Endodermal cell (in vitro differentiated cells): ENCODE data around the gene SRGAP3. TPM values are rescaled to one million over a fixed set of nuclear protein-coding genes. Genes with fewer than 3 reads are reported as not detected.

Experiments
- DNase-seq: peaks from one replicate; pipeline ENCODE4 v3.0.0-alpha.2; 2017
- H3K27ac ChIP-seq: 2 replicates; pipeline ENCODE4 v1.5.1; 2013; ENCODE audit warnings: mild to moderate bottlenecking, low read depth, low read length, moderate library complexity
- H3K27me3 ChIP-seq: 2 replicates; pipeline ENCODE4 v1.6.1; 2013; ENCODE audit warnings: mild to moderate bottlenecking, low read length, moderate library complexity; ENCODE audit not compliant: insufficient read depth, control insufficient read depth, poor library complexity, severe bottlenecking
- H3K36me3 ChIP-seq: 2 replicates; pipeline ENCODE4 v1.7.0; 2013; ENCODE audit warnings: mild to moderate bottlenecking, low read length, moderate library complexity; ENCODE audit not compliant: control insufficient read depth, insufficient read depth
- H3K4me1 ChIP-seq: one replicate; pipeline ENCODE4 v1.7.0; 2013; ENCODE audit warnings: low read length; ENCODE audit not compliant: control insufficient read depth, insufficient read depth
- H3K4me3 ChIP-seq: 2 replicates; pipeline ENCODE4 v1.5.1; 2013; ENCODE audit warnings: mild to moderate bottlenecking, low read length, moderate library complexity
- H3K9ac ChIP-seq: 2 replicates; pipeline ENCODE4 v1.6.1; 2013; ENCODE audit warnings: mild to moderate bottlenecking, low read length, moderate library complexity; ENCODE audit not compliant: poor library complexity, severe bottlenecking; ENCODE audit errors: extremely low read depth
- H3K9me3 ChIP-seq: 2 replicates; pipeline ENCODE4 v1.6.1; 2013; ENCODE audit warnings: mild to moderate bottlenecking, low read length, moderate library complexity; ENCODE audit not compliant: control insufficient read depth
- H3K27ac Mint-ChIP-seq: 2 replicates; pipeline ENCODE4 v1.8.0; 2020; ENCODE audit warnings: mixed read lengths
- H3K27me3 Mint-ChIP-seq: 2 replicates; pipeline ENCODE4 v1.8.0; 2021; ENCODE audit warnings: mild to moderate bottlenecking, mixed read lengths; ENCODE audit not compliant: insufficient read depth
- H3K36me3 Mint-ChIP-seq: 2 replicates; pipeline ENCODE4 v1.8.0; 2020; ENCODE audit warnings: low read depth, mixed read lengths
- H3K4me1 Mint-ChIP-seq: 2 replicates; pipeline ENCODE4 v1.8.0; 2020; ENCODE audit warnings: mixed read lengths
- H3K4me3 Mint-ChIP-seq: 2 replicates; pipeline ENCODE4 v1.8.0; 2020; ENCODE audit warnings: mild to moderate bottlenecking, moderate library complexity, mixed read lengths
- H3K9me3 Mint-ChIP-seq: 2 replicates; pipeline ENCODE4 v1.8.0; 2020; ENCODE audit warnings: mild to moderate bottlenecking, mixed read lengths
- CTCF ChIP-seq: fragments of 200-600 bp; sonication (generic); conservative IDR thresholded peaks from 2 replicates; pipeline ENCODE4 v1.5.0; 2021; ENCODE audit warnings: antibody characterized with exemption, mild to moderate bottlenecking
- WGBS, 2 experiments: methylation state at CpG; one replicate each; pipeline versions ENCODE4 v1.1.5 to v1.1.7; 2013; ENCODE audit warnings: missing lambda C conversion rate in 2 of 2, mixed read lengths in 1 of 2; ENCODE audit not compliant: insufficient coverage in 1 of 2, insufficient read length in 1 of 2; 5-methylcytosine and 5-hydroxymethylcytosine counted together
- total RNA-seq, 2 donors: library from RNA; stranded (reverse); fragmentation: NEBNext Ultra II Directional in 1 of 2; extraction: Animal tissue kit (Norgen Biotek cat#: 25700) in 1 of 2; gene quantifications; 2 replicates in 1 of 2; 3 replicates in 1 of 2; pipeline ENCODE4 v1.2.1, GENCODE V29; 2021

SRGAP3 gene
- total RNA-seq, 2 donors from 2014 or later, result 5.0 to 8.1 TPM

DNA sequence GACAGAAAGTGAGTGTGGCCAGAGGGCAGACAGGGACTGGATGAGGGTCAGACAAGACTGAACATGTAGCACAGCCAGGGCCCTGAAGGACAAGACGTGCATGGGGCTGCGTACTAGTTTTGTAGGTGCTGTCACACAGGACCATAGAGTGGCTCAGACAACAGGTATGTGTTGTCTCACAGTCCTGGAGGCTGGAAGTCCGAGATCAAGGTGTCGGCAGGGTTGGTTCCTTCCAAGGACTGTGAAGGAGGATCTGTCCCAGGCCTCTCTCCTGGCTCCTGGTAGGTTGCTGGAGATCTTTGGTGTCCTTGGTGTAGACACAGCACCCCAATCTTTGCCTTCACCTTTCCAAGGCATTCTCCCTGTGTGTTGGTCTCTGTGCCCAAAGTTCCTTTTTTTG is 136.4 kb downstream of the SRGAP3 start:
- Histone ChIP-seq H3K4me3 (no peak overlapping the region), H3K4me1 (peaks cover 4% of the 10 kb centered on the region), H3K9me3 (peaks cover 7% of the 10 kb centered on the region), H3K36me3 (no peaks in the 10 kb centered on the region), H3K27ac (no peak overlapping the region), H3K27me3 (no peaks in the 10 kb centered on the region), H3K9ac (no peak overlapping the region)
- WGBS, 2 experiments, result 95 to 100% methylated on average over 3 to 4 of the region's 4 CpGs
- no peak for TF ChIP-seq CTCF
- Mint-ChIP-seq H3K4me3 (no peak overlapping the region), H3K27me3 (peaks cover 8% of the 10 kb centered on the region), H3K27ac (no peak overlapping the region), H3K4me1 (peaks cover 28% of the 10 kb centered on the region), H3K36me3 (no peaks in the 10 kb centered on the region), H3K9me3 (peaks cover 8% of the 10 kb centered on the region)
- no peak for DNase-seq

- Mint-ChIP-seq H3K4me3 (no peak overlapping the region), H3K36me3 (no peaks in the 10 kb centered on the region), H3K9me3 (peaks cover 8% of the 10 kb centered on the region), H3K27ac (no peak overlapping the region), H3K4me1 (peaks cover 28% of the 10 kb centered on the region), H3K27me3 (peaks cover 8% of the 10 kb centered on the region)
- Histone ChIP-seq H3K9ac (no peak overlapping the region), H3K27ac (no peak overlapping the region), H3K9me3 (peaks cover 7% of the 10 kb centered on the region), H3K36me3 (no peaks in the 10 kb centered on the region), H3K4me1 (peaks cover 4% of the 10 kb centered on the region), H3K27me3 (no peaks in the 10 kb centered on the region), H3K4me3 (no peak overlapping the region)
- no peak for TF ChIP-seq CTCF
- WGBS, 2 experiments, result 87 to 95% methylated on average over 5 of the region's 5 CpGs
- DNase-seq, result peak; percentile 44
These were observed 137.6 kb downstream of the SRGAP3 start for GRCh38 chr3:9111866-9112265.

- peaks cover 7% of the 10 kb centered on the region for H3K9me3 ChIP-seq
- Mint-ChIP-seq H3K4me3 (no peak overlapping the region), H3K27me3 (peaks cover 8% of the 10 kb centered on the region), H3K27ac (no peak overlapping the region), H3K36me3 (no peaks in the 10 kb centered on the region), H3K9me3 (peaks cover 10% of the 10 kb centered on the region), H3K4me1 (peaks cover 28% of the 10 kb centered on the region)
- peak; percentile 73 for TF ChIP-seq CTCF
- H3K27me3 ChIP-seq, result no peaks in the 10 kb centered on the region
- H3K4me1 ChIP-seq, result peaks cover 4% of the 10 kb centered on the region
- peak; percentile 91 for DNase-seq
- no peak overlapping the region for H3K4me3 ChIP-seq
- no peak overlapping the region for H3K27ac ChIP-seq
- no peak overlapping the region for H3K9ac ChIP-seq
- no peaks in the 10 kb centered on the region for H3K36me3 ChIP-seq
- 93 to 95% methylated on average over 3 to 7 of the region's 7 CpGs for WGBS, 2 experiments
These were observed 138.0 kb downstream of the SRGAP3 start for GRCh38 chr3:9111417-9111816.
